ENCODE results near the gene PRND.
"Not testable (repeated sequence)": the region's sequence is repeated elsewhere in the genome, so short reads cannot be mapped to it uniquely, and the experiment has no call there.

Gene PRND

DNA sequence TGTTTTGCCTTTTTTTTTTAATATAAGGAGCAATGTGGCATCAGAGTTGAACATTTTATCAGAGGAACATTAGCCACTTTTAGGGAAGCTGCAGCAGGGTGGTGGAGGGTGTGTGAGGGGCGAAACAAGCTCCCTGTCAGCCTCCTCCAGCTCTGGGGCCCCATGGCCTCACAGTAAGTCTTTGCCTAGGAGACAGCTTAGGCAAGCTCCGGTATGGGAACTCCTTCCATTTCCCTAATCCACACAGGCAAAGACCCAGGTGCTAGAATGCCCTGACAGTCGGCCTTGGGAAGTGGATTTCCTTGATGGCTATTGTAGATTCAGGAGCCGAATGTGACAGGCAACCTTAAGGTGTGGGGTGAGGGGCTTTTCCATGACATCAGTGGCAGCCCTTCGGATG lies 862 bp downstream of the PRND start:
- POLR2A ChIA-PET: no interaction called here
- 93% methylated on average over 2 of the region's 5 CpGs for WGBS (ENCODE audit: insufficient coverage)
- H3K9me3 ChIP-seq (ENCODE audit: control extremely low read depth in 1 of 5, control insufficient read depth in 4 of 5, insufficient read depth in 2 of 5, low read depth in 1 of 5, low read length in 4 of 5): no peaks in the 10 kb centered on the region
- no peaks in the 10 kb centered on the region for H3K27me3 ChIP-seq (replicated peaks in 2 of 5; ENCODE audit: control insufficient read depth in 4 of 5, insufficient read depth in 5 of 5, low read length in 4 of 5)
- CTCF ChIA-PET: interaction anchor here (0.9 to 12.7 kb wide), 6 partner anchors 11 to 234 kb away, joined by 3 to 280 read pairs (median 4); no protein-coding TSS in a partner anchor
- peaks cover 0 to 23% (median 13%) of the 10 kb centered on the region in 4 experiments for H3K4me1 ChIP-seq (ENCODE audit: control extremely low read depth in 1 of 4, control insufficient read depth in 4 of 4, insufficient read depth in 4 of 4, low read length in 3 of 4)
- H3K36me3 ChIP-seq (ENCODE audit: control insufficient read depth in 4 of 4, insufficient read depth in 4 of 4, low read length in 3 of 4): no peaks in the 10 kb centered on the region
- no peak overlapping the region for H3K4me3 ChIP-seq (ENCODE audit: control insufficient read depth in 1 of 7, extremely low read depth in 1 of 7, insufficient read depth in 4 of 7, low read depth in 2 of 7, low read length in 6 of 7)
- DNase-seq: no peak
- H3K27ac ChIP-seq (ENCODE audit: insufficient read depth in 1 of 2, low read depth in 1 of 2, low read length in 2 of 2, poor library complexity in 1 of 2, severe bottlenecking in 2 of 2): no peak overlapping the region

DNA sequence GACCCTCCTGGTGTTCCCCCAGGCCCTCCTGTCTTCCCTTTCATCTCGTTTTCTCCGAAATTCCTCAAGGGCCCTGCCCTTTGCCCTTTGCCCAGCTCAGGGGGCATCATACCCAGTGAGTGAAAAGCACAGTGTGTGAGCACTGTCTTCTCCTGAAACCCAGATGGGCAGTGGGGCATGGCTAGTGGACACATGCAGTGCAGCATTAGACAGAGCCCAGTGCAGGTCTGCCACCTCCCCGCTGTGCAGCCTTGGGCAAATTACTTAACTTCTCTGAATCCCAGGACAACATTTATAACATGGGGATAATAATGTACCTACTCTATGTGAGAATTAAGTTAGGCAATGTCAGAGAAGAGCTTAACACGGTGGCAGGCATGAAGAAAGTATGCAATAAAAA lies 1.3 kb downstream of the PRND start:
- POLR2A ChIA-PET: no interaction called here

DNA sequence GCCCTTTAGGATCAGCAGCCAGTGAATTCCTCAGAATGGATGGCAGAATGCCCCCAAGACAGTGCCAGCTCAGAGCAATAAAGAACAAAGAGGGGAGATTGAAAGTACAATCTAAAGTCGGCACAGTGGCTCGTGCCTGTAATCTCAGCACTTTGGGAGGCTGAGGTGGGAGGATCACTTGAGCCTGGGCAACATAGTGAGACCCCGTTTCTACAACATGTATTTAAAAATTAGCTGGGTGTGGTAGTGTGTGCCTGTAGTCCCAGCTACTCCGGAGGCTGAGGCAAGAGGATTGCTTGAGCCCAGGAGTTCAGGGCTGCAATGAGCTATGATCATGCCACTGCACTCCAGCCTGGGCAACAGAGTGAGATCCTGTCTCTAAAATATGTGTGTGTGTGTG lies 1.8 kb downstream of the PRND start:
- H3K9me3 ChIP-seq (ENCODE audit: control extremely low read depth in 1 of 5, control insufficient read depth in 4 of 5, insufficient read depth in 2 of 5, low read depth in 1 of 5, low read length in 4 of 5); H3K4me3 ChIP-seq (ENCODE audit: control insufficient read depth in 1 of 7, extremely low read depth in 1 of 7, insufficient read depth in 4 of 7, low read depth in 2 of 7, low read length in 6 of 7); DNase-seq; H3K36me3 ChIP-seq (ENCODE audit: control insufficient read depth in 4 of 4, insufficient read depth in 4 of 4, low read length in 3 of 4); H3K27me3 ChIP-seq (replicated peaks in 2 of 5; ENCODE audit: control insufficient read depth in 4 of 5, insufficient read depth in 5 of 5, low read length in 4 of 5); POLR2A ChIA-PET; H3K27ac ChIP-seq (ENCODE audit: insufficient read depth in 1 of 2, low read depth in 1 of 2, low read length in 2 of 2, poor library complexity in 1 of 2, severe bottlenecking in 2 of 2): not testable (repeated sequence)
- H3K4me1 ChIP-seq (ENCODE audit: control extremely low read depth in 1 of 4, control insufficient read depth in 4 of 4, insufficient read depth in 4 of 4, low read length in 3 of 4): peaks cover 0 to 23% (median 13%) of the 10 kb centered on the region in 4 experiments
- CTCF ChIA-PET: interaction anchor here (1.3 to 12.7 kb wide), 4 partner anchors 70 to 378 kb away, joined by 3 to 280 read pairs (median 6); no protein-coding TSS in a partner anchor
- WGBS (ENCODE audit: insufficient coverage): 100% methylated on average over 3 of the region's 4 CpGs

More for the DNA sequence above, 1.3 kb downstream of the PRND start:
- Histone ChIP-seq H3K4me1 (ENCODE audit: control extremely low read depth in 1 of 4, control insufficient read depth in 4 of 4, insufficient read depth in 4 of 4, low read length in 3 of 4) (peaks cover 0 to 23% (median 13%) of the 10 kb centered on the region in 4 experiments), H3K27ac (ENCODE audit: insufficient read depth in 1 of 2, low read depth in 1 of 2, low read length in 2 of 2, poor library complexity in 1 of 2, severe bottlenecking in 2 of 2) (no peak overlapping the region), H3K9me3 (ENCODE audit: control extremely low read depth in 1 of 5, control insufficient read depth in 4 of 5, insufficient read depth in 2 of 5, low read depth in 1 of 5, low read length in 4 of 5) (no peaks in the 10 kb centered on the region), H3K36me3 (ENCODE audit: control insufficient read depth in 4 of 4, insufficient read depth in 4 of 4, low read length in 3 of 4) (no peaks in the 10 kb centered on the region), H3K27me3 (replicated peaks in 2 of 5; ENCODE audit: control insufficient read depth in 4 of 5, insufficient read depth in 5 of 5, low read length in 4 of 5) (no peaks in the 10 kb centered on the region), H3K4me3 (ENCODE audit: control insufficient read depth in 1 of 7, extremely low read depth in 1 of 7, insufficient read depth in 4 of 7, low read depth in 2 of 7, low read length in 6 of 7) (no peak overlapping the region)
- no peak for DNase-seq
- CTCF ChIA-PET: interaction anchor here (1.2 to 12.7 kb wide), 5 partner anchors 11 to 227 kb away, joined by 3 to 280 read pairs (median 4); no protein-coding TSS in a partner anchor
- WGBS (ENCODE audit: insufficient coverage): 100% methylated on average over 3 of the region's 4 CpGs

DNA sequence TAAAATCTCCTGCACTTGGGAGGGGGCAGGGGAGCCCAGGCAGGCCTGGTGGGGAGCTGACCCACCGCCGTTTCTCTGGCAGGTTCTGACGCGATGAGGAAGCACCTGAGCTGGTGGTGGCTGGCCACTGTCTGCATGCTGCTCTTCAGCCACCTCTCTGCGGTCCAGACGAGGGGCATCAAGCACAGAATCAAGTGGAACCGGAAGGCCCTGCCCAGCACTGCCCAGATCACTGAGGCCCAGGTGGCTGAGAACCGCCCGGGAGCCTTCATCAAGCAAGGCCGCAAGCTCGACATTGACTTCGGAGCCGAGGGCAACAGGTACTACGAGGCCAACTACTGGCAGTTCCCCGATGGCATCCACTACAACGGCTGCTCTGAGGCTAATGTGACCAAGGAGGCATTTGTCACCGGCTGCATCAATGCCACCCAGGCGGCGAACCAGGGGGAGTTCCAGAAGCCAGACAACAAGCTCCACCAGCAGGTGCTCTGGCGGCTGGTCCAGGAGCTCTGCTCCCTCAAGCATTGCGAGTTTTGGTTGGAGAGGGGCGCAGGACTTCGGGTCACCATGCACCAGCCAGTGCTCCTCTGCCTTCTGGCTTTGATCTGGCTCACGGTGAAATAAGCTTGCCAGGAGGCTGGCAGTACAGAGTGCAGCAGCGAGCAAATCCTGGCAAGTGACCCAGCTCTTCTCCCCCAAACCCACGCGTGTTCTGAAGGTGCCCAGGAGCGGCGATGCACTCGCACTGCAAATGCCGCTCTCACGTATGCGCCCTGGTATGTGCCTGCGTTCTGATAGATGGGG lies 3.0 kb downstream of the PRND start:
- WGBS (ENCODE audit: insufficient coverage): 94% methylated on average over 33 of the region's 34 CpGs
- CTCF ChIA-PET: interaction anchor here (1.1 to 12.7 kb wide), 4 partner anchors 16 to 377 kb away, joined by 3 to 280 read pairs (median 8); no protein-coding TSS in a partner anchor
- Histone ChIP-seq H3K4me3 (ENCODE audit: control insufficient read depth in 1 of 7, extremely low read depth in 1 of 7, insufficient read depth in 4 of 7, low read depth in 2 of 7, low read length in 6 of 7) (no peak overlapping the region), H3K27me3 (replicated peaks in 2 of 5; ENCODE audit: control insufficient read depth in 4 of 5, insufficient read depth in 5 of 5, low read length in 4 of 5) (peaks cover 0 to 2% (median 0%) of the 10 kb centered on the region in 5 experiments), H3K9me3 (ENCODE audit: control extremely low read depth in 1 of 5, control insufficient read depth in 4 of 5, insufficient read depth in 2 of 5, low read depth in 1 of 5, low read length in 4 of 5) (no peaks in the 10 kb centered on the region), H3K36me3 (ENCODE audit: control insufficient read depth in 4 of 4, insufficient read depth in 4 of 4, low read length in 3 of 4) (no peaks in the 10 kb centered on the region), H3K4me1 (ENCODE audit: control extremely low read depth in 1 of 4, control insufficient read depth in 4 of 4, insufficient read depth in 4 of 4, low read length in 3 of 4) (peaks cover 0 to 23% (median 13%) of the 10 kb centered on the region in 4 experiments), H3K27ac (ENCODE audit: insufficient read depth in 1 of 2, low read depth in 1 of 2, low read length in 2 of 2, poor library complexity in 1 of 2, severe bottlenecking in 2 of 2) (no peak overlapping the region)
- no peak for DNase-seq
- POLR2A ChIA-PET: interaction anchor here (0.7 kb wide), 1 partner anchor 925 kb away, joined by 3 read pairs; no protein-coding TSS in a partner anchor

DNA sequence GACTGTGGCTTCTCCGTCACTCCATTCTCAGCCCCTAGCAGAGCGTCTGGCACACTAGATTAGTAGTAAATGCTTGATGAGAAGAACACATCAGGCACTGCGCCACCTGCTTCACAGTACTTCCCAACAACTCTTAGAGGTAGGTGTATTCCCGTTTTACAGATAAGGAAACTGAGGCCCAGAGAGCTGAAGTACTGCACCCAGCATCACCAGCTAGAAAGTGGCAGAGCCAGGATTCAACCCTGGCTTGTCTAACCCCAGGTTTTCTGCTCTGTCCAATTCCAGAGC lies 3.5 kb downstream of the PRND start:
- POLR2A ChIA-PET: no interaction called here
- CTCF ChIA-PET: interaction anchor here (0.7 to 12.7 kb wide), 6 partner anchors 15 to 545 kb away, joined by 3 to 280 read pairs (median 4); no protein-coding TSS in a partner anchor
- H3K36me3 ChIP-seq (ENCODE audit: control insufficient read depth in 4 of 4, insufficient read depth in 4 of 4, low read length in 3 of 4): no peaks in the 10 kb centered on the region
- H3K27me3 ChIP-seq (replicated peaks in 2 of 5; ENCODE audit: control insufficient read depth in 4 of 5, insufficient read depth in 5 of 5, low read length in 4 of 5): peaks cover 0 to 2% (median 0%) of the 10 kb centered on the region in 5 experiments
- DNase-seq: no peak
- no peaks in the 10 kb centered on the region for H3K9me3 ChIP-seq (ENCODE audit: control extremely low read depth in 1 of 5, control insufficient read depth in 4 of 5, insufficient read depth in 2 of 5, low read depth in 1 of 5, low read length in 4 of 5)
- WGBS (ENCODE audit: insufficient coverage): 95% methylated on average over 4 of the region's 4 CpGs
- peaks cover 0 to 18% (median 9%) of the 10 kb centered on the region in 4 experiments for H3K4me1 ChIP-seq (ENCODE audit: control extremely low read depth in 1 of 4, control insufficient read depth in 4 of 4, insufficient read depth in 4 of 4, low read length in 3 of 4)
- no peak overlapping the region for H3K4me3 ChIP-seq (ENCODE audit: control insufficient read depth in 1 of 7, extremely low read depth in 1 of 7, insufficient read depth in 4 of 7, low read depth in 2 of 7, low read length in 6 of 7)
- no peak overlapping the region for H3K27ac ChIP-seq (ENCODE audit: insufficient read depth in 1 of 2, low read depth in 1 of 2, low read length in 2 of 2, poor library complexity in 1 of 2, severe bottlenecking in 2 of 2)

DNA sequence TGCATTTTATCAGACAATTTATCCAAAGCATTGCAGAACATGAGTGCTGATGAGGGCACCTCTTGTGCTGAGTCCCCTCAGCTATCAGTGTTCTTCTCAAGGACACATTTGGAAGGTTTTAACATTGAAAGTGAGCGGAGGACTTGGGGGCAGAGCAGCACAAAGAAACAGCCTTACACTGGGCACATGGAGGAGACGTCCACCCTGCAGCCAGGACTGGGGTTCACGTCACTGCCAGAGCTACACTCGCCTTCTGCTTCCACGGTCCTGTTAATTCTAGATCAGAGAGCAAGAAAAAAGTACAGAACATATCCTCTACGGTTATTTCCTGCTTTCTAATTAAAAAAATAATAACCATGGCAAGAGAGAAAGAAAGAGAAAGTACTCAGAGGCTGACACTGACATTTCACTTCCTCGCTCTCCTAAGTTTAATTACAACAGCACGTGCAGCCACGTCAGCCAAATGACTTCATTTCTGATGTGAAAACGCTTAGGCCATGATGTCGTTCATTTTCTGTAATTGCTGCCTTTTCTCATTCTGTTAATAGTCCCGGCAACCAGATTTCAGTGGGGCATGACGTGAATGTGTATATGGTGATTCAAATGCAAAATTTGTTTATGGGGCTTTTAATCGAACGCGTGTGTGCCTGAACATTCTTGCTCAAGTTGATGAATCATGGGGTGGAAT lies 5.1 kb downstream of the PRND start:
- H3K4me1 ChIP-seq (ENCODE audit: control extremely low read depth in 1 of 4, control insufficient read depth in 4 of 4, insufficient read depth in 4 of 4, low read length in 3 of 4): peaks cover 0 to 11% (median 2%) of the 10 kb centered on the region in 4 experiments
- ChIA-PET POLR2A (no interaction called here), CTCF (interaction anchor here (1.0 to 12.7 kb wide), 5 partner anchors 11 to 224 kb away, joined by 3 to 280 read pairs (median 4); no protein-coding TSS in a partner anchor)
- WGBS (ENCODE audit: insufficient coverage): 54% methylated on average over 10 of the region's 16 CpGs
- DNase-seq: peak; percentile 67 to 88 (median 84)
- peak overlapping the region in 4 of 7 experiments; percentile 2 to 71 (median 42) for H3K4me3 ChIP-seq (ENCODE audit: control insufficient read depth in 1 of 7, extremely low read depth in 1 of 7, insufficient read depth in 4 of 7, low read depth in 2 of 7, low read length in 6 of 7)
- H3K27ac ChIP-seq (ENCODE audit: insufficient read depth in 1 of 2, low read depth in 1 of 2, low read length in 2 of 2, poor library complexity in 1 of 2, severe bottlenecking in 2 of 2): no peak overlapping the region
- no peaks in the 10 kb centered on the region for H3K9me3 ChIP-seq (ENCODE audit: control extremely low read depth in 1 of 5, control insufficient read depth in 4 of 5, insufficient read depth in 2 of 5, low read depth in 1 of 5, low read length in 4 of 5)
- H3K27me3 ChIP-seq (replicated peaks in 2 of 5; ENCODE audit: control insufficient read depth in 4 of 5, insufficient read depth in 5 of 5, low read length in 4 of 5): peaks cover 0 to 4% (median 0%) of the 10 kb centered on the region in 5 experiments
- no peaks in the 10 kb centered on the region for H3K36me3 ChIP-seq (ENCODE audit: control insufficient read depth in 4 of 4, insufficient read depth in 4 of 4, low read length in 3 of 4)

All from common myeloid progenitor, CD34-positive (primary cell).